Ecto neural progenitor cell (in vitro differentiated cells): ENCODE data around the gene IQCK.

Experiments
- DNase-seq: peaks from one replicate; pipeline ENCODE4 v3.0.0-alpha.2; 2018; ENCODE audit warnings: low spot score

Gene IQCK

DNA sequence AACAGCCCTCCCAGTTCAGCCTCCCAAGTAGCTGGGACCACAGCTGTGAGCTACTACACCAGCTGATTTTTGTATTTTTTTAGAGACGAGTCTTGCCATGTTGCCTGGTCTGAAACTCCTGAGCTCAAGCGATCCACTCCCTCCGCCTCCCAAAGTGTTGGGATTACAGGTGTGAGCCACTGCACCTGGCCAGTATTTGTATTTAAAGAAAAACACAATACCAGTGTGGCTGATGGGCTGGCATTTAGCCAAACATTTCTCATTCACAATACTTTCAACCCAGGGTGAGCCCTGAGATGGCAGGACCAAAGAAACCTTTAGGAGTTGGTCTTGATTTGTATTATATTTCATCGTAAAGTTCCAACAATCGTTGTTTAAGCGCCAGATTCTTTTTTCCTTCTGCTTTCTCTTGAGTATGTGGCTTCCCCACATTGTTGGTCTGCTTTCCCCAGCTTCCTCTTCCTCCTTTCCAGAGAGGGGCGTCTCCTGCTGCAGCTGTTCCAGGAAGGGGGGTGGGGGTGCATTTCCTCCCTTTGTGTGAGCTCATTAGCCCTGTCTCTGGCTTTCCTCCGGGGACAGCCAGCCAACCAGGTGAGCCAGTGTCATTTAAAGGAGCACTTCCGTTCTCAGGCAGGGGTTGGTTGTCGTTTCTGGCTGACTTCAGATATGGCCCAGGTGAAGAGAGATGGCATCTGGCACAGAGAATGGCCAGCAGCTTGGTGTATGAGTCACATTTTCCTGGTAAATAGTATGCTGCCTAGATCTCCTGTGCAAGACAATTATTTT is 86.7 kb downstream of the IQCK start:
- DNase-seq, result no peak

DNA sequence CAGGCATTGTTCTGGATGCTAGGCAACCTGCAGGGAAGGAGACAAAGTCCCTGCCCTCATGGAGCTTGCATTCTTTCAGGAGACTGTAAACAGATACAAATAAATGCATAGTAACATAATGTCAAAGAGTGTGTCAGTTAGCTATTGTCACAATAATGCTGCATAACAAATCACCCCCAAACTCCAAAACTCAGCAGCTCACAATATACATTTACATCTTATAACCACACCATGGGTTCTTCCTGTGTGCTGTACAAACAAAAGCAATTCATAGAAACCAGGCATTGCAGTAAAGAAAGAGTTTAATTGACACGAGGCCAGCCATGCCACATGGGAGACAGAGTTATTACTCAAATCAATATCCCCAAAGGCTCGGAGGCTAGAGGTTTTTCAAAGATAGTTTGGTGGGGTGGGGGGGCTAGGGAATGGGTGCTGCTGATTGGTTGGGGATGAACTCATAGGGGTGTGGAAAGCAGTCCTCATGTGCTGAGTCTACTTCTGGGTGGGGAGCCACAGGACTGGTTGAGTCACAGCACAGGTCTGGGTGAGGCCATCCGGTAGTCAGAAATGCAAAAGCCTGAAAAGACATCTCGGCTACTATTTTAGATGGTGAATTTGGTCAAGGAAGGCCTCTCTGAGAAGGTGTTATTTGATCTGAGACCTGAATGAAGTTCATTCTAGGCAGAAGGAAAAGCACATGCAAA is 87.5 kb downstream of the IQCK start:
- no peak for DNase-seq

DNA sequence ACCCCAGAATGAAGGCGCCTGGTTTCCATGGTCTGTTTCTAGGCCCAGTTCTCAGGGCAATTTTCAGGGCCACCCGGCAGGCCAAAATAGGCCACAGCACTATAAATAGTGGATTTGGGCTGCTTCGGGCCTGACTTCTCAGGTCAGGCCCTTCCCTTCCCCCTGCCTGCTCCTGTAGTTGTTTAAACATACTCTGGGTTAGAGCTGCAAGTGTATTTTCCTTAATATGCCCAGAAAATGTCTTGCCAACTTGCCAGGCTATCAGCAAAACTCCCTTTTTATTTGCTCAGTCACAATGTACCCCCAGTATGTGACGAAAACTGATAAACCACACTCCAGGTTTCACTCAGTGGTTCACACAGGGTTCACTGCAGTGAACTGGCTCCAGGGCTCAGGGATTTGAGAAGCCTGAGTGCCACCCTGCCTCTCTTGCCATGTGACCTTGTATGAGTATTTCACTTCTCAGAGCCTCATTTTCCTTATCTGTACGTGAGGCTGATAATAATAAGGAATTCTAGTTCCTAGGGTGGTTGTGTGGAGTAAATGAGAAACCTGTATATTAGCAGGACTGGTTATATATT is 90.1 kb downstream of the IQCK start:
- DNase-seq, result no peak

DNA sequence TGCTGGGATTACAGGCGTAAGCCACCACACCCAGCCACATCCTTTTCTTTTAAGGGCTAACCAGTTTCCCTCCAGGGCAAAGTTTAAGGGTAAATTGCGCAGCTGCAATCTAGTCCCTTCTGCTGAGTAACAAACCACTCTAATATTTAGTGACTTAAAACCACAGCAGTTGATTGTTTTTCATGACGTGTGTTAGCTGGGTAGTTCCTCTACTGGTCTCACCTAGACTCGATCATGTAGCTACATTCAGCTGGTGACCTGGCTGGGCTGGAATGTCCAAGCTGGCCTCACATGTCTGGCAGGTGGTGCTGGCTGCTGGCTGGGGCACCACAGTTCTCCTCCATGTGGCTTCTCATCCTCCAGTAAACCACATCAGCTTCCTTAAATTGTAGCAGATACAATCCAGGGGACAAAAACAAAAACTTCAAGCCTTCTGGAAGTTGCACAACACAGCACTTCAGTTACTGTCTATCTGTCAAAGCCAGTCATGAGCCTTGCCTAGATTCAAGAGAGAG is 91.1 kb downstream of the IQCK start:
- no peak for DNase-seq

DNA sequence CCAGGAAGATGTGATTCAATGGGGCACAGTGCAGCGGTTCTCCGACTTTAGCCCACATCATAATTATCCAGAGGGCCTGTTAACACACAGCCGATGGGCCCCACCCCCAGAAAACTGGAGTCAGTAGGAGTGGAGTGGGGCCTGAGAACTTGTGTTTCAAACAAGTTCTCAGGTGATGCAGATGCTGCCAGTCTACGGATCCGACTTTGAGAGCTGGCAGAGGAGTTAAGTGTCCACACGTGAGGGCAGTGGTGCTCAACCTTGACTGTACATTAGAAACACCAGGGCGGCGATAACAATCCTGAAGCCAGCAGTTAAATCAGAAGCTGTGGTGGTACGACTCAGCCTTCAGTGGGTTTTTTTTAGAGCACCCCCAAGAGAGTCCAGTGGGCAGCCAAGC is 91.6 kb downstream of the IQCK start:
- DNase-seq, result no peak

DNA sequence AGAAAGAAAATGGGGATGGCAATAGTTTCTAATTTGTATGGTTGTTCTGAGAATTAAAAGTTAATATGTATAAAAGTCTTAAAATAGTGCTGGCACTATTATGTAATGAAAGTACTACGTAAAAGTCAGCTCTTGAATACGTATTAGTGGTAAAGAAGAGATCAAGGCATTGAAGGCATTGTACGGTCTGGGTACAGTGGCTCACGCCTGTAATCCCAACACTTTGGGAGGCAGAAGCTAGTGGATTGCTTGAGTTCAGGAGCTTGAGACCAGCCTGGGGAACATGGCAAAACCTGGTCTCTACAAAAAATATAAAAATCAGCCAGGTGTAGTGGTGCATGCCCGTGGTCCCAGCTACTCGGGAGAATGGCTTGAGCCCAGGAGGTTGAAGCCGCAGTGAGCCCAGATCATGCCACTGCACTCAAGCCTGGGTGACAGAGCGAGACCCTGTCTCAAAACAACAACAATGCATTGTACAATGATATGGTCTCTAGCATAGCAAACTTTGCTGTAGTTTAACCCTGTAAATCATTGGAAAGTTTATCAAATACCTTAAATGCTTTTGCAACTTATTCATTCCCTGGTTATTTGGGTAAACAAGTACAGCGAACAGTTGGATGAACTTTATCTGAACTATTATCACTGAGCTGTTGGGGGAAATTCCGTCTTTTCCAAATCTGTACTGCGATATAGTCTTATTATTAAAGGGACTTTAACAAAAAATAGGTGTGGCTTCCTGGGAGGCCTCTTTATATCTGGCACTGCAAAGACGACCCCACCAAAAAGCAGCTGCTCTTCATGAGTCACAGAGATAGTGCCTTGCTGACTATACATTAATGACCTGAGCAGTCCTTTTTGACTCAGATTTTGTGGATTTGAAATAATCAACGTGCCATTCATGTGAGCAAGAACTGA is 93.0 kb downstream of the IQCK start:
- DNase-seq, result no peak

DNA sequence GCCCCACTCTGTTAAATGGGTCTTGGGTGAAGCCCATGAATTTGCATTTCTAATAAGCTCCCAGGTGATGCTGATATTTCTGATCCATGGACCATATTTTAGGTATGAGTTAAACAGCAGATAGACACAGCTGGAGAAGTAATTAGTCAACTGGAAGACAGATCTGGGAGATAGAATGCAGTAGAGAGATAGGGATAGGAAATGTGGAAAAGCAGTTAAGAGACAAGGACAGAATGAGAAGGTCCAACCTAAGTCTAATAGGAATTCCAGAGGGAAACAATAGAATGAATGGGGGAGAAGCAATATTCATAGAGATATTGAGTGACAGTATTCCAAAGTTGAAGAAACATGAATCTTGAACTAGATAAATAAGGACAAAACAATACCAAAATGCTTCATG is 94.9 kb downstream of the IQCK start:
- no peak for DNase-seq

DNA sequence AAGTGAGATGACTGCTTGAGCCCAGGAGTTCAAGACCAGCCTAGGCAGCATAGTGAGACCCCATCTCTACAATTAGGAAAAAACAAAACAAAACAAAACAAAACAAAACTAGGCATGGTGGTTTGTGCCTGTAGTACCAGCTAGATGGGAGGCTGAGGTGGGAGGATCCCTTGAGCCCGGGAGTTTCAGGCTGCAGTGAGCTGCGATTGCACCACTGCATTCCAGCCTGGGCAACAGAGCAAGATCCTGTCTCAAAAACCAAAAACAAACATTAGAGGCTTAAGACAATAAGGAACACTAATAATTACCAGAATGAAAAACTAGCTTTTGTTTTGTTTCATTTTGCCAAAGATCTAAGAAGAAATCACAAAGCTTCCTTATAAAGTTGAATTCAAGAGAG is 97.3 kb downstream of the IQCK start:
- no peak for DNase-seq

DNA sequence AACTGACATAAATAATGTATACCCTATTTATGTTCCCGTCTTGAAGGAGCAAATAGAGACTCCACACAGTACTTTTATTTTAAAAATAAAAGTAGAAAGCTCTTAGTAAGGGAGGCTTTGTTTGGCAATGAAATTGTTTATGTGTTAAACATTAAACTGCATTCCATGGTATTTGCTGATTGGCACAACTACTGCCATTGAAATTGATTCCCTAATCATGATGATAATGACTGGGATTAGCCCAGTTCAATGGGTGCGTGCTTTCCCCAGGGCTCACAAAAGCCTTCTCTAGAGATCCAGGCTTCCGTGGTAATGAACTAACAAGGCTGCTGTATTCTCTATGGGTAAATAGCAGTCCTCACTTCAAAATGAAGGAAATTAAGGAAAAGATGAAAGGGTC is 99.1 kb downstream of the IQCK start:
- no peak for DNase-seq

DNA sequence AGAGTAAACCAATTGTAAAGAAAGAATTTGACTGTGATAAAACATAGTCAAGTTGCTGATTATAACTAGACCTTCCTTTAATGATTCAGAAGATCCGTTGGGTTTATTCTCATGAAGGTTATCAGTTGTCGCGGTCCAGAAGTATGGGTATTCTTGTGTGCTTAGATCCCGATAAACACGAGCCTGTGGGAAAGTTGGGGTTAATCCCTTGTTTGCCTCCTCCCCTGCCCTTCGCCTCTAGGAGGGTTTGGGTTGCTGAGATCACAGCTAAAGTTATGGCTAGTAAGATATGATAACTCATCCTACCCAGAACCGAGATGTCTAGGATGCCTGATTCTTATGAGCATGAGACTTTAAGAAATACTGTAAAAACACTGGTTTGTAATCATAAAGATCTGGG is 99.8 kb downstream of the IQCK start:
- DNase-seq, result no peak

DNA sequence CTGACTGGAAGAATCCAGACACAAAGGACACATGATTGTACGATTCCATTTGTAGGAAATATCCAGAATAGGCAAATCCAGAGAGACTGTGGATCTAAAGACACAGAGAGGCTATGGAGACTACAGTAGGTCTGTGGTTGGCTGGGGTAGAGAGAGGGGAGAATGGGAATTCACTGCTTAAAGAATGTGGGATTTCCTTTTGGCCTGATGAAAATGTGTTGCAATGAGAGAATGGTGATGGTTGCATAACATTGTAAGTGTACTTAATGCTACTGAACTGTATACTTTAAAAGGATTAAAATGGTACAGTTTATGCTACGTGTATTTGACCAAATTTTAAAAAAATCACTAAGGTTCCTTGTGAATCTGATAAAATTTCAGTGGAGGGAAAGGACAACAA is 104.5 kb downstream of the IQCK start:
- DNase-seq, result no peak

DNA sequence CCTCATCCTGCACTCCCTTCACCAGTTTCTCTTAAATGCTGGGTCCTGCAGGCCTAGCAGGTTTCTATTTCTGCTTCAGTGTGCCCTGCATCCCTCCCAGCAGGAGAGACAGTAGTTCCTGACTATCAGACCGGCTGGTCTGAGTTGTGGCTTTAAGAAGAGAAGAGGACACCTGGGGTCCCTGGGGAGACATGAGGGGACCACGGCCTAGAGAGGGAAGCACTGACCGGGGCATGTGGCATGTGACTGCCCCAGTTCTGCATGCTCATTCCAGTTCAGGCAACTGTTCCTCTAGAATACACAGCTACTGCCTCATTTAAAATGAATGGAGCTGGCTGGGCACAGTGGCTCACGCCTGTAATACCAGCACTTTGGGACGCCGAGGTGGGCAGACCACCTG is 105.3 kb downstream of the IQCK start:
- DNase-seq, result no peak

DNA sequence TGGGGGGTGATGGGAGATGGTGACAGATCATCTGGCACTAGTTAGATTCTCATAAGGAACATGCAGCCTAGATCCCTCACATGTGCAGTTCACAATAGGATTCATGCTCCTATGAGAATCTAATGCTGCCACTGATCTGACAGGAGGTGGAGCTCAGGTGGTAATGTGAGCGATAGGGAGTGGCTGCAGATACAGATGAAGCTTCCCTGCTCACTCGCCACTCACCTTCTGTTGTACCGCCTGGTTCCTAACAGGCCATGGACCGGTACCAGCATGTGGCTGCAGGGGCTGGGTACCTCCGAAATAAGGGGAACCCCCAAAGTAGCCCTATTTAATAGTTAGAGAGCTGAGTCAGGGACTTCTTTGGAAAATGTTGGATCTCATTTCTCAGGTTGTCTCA is 106.1 kb downstream of the IQCK start:
- DNase-seq, result no peak

DNA sequence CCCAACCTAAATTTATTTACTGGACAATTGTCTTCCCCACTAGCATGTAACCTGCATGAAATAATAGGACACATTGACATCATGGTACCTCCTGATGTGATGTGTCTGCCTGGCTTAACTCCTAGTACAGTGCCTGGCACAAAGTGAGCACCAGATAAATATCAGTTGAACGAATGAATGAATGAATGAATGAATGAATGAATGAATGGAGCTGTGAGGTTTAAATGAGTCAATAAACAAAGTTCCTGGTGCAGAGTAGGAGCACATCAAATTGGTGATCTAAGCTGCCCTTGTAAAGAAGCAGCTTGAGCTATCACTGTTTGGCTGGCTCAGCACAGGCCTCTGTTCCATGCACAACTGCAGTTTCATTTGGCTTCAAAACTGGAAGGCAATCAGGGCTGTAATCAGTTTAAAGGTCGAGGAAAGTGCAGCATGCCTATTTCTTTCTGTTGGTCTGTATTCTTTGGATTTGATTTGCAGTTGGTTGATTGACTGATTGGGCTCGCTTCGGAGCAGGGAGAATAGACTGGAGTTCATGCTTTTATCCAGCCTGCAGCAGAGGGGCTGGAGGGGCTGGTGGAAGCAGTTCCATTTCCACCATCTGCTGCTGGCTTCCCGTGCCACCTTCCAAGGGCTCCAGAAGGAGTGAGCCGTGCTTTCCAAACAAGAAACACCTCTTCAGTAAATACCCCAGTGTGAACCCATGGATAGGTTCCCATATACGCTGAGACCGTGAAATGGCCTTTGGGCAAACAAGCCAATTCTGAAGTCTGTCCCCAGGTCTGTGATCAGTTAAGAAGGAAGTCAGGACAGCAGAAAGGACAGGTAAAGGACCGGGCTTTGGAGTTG is 112.0 kb downstream of the IQCK start:
- DNase-seq, result no peak

DNA sequence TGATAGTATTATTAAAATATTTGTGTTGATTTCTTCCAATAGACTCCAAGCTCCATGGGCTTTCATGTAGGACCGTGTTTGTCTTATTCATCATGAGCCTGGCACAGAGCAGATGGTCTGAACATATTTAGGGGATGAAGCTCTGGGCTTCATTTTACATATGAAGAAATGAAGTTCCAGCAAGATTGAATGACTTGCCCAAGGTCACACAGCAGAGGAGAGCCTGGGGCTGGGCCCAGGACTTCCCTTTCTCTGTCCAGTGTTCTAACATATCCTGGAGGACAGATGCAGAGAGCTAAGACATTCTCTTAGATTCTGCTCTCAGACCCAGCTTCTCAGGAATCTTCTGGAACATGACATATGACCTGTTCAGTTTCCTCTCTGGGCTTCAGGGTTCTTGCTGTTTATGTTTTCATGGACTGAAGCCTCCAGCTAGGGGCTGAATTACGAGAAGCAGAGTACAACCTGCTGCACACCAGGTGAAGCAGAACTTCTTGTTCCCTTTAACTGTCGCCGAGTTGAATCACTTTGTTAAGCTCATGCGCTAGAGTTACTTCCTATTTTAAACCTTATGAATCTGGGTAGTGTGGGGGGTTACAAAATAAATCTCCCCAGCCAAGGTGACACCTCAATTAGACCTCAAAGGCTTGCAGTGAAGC is 113.0 kb downstream of the IQCK start:
- DNase-seq, result no peak

DNA sequence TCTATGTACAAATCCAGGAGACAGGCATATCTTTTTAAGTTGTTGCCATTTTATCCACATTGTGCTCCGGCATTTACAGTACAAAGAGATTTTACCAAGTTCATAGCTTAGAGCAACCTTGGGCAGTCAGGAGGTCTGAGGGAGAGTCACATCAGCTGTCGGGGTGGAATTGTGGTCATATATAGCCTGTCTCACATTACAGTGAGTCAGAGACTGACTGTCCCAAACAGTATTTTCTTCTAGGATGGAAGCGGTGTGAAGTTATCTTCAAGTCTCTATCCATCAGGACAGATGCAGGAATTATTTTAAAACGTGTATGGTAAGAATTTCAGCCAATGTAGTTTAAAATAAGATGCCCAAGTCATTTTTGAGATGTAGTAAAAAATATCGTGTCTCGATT is 113.6 kb downstream of the IQCK start:
- DNase-seq, result no peak

DNA sequence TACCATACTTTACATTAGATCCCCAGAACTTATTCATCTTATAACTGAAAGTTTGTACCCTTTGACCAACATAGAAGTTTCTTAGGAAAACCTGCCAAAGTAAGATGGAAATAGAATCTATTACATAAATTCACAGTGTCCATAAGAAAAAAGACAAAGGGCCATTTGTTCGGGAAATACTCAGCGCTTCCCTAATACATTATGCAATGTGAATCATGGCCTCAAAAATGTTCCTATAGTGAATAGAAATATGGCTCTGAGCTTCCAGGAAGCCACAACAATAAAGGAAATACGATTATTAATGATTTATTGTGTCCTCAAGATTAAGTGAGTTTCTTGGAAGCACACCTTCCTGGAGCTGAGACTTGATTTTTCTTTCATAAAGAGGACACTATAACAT is 115.1 kb downstream of the IQCK start:
- no peak for DNase-seq

DNA sequence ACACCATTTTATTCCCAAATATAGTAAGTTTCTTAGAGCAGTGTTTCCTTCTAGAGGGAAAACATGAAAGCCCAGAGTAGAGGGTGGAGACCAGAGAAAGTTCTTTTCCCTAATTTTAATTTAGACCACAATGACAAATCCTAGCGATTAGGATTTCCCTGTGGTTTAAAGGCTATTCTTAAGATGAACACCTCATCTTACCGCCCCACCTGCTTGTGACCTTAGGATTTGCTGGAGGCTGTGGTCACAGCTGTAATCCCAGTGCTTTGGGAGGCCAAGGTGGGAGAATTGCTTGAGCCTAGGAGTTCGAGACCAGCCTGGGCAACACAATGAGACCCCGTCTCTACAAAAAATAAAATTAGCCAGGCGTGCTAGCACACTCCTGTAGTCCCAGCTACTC is 115.5 kb downstream of the IQCK start:
- no peak for DNase-seq

DNA sequence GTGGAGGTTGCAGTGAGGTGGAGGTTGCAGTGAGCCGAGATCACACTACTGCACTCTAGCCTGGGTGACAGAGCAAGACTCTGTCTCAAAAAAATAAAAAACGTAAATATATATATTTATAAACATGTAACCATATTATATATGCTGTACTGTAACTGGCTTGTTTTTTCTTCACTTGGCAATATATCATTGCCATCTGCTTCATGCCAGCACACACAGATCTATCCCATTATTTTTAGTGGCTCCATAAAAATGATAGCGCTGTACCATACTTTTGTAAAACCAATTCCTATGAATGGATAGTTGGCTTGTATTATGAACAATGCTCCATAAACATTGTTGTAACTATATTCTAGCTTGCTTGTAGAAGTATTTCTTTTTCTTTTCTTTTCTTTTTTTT is 117.1 kb downstream of the IQCK start:
- no peak for DNase-seq

DNA sequence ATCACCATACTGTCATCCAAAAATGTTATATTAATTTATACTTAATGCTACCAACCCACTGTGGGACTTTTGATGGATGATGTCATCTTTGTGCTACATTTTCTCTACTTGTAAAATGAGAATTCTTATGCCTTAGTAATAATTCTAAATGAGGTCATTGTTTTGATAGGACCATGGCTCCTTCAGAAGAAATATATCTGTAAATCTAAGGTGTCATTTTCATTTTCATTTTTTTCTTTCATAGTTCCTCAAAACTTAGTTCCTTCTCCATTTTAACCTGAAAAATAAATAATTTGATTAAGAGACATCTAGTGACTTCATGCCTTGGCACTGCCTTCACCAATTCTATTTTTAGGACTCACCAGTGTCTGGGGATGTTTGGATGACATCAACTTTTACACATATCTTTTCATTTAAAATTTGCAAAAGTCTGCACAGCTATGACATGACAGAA is 117.9 kb downstream of the IQCK start:
- DNase-seq, result no peak
